Smooth muscle cell (in vitro differentiated cells): ENCODE measurements around the gene SLC38A1. TPM values are rescaled to one million over a fixed set of nuclear protein-coding genes. Genes with fewer than 3 reads are reported as not detected.

Experiments
- DNase-seq: peaks from one replicate; lab custom pipeline; 2025; ENCODE audit not compliant: unreplicated experiment; lab: John Stamatoyannopoulos, UW
- H2AFZ ChIP-seq: fragments of 200-600 bp; sonication (generic); 2 replicates; pipeline ENCODE4 v1.6.0; 2016; ENCODE audit warnings: antibody characterized with exemption, low read depth, mild to moderate bottlenecking
- H3F3A ChIP-seq: fragments of 200-600 bp; sonication (generic); 2 replicates; pipeline ENCODE4 v1.6.0; 2017; ENCODE audit warnings: antibody characterized with exemption, low read depth
- H3K27ac ChIP-seq: fragments of 200-600 bp; sonication (generic); 2 replicates; pipeline ENCODE4 v1.5.1; 2016; ENCODE audit warnings: low read depth, mild to moderate bottlenecking
- H3K27me3 ChIP-seq: fragments of 200-600 bp; sonication (generic); 2 replicates; pipeline ENCODE4 v1.6.1; 2016; ENCODE audit warnings: low read depth, mild to moderate bottlenecking
- H3K36me3 ChIP-seq: fragments of 200-600 bp; sonication (generic); 2 replicates; pipeline ENCODE4 v1.5.1; 2016; ENCODE audit warnings: low read depth
- H3K4me1 ChIP-seq: fragments of 200-600 bp; sonication (generic); 2 replicates; pipeline ENCODE4 v1.5.1; 2016; ENCODE audit warnings: low read depth
- H3K4me2 ChIP-seq: fragments of 200-600 bp; sonication (generic); 2 replicates; pipeline ENCODE4 v1.6.0; 2016; ENCODE audit warnings: mild to moderate bottlenecking
- H3K4me3 ChIP-seq: fragments of 200-600 bp; sonication (generic); 2 replicates; pipeline ENCODE4 v1.5.1; 2016; ENCODE audit warnings: mild to moderate bottlenecking
- H3K79me2 ChIP-seq: fragments of 200-600 bp; sonication (generic); 2 replicates; pipeline ENCODE4 v1.6.0; 2016; ENCODE audit warnings: low read depth, mild to moderate bottlenecking
- H3K9ac ChIP-seq: fragments of 200-600 bp; sonication (generic); 2 replicates; pipeline ENCODE4 v1.6.0; 2016; ENCODE audit warnings: low read depth
- H3K9me3 ChIP-seq: fragments of 200-600 bp; sonication (generic); replicated peaks from 2 replicates; pipeline ENCODE4 v1.5.1; 2016; ENCODE audit warnings: low read depth
- H4K20me1 ChIP-seq: fragments of 200-600 bp; sonication (generic); 2 replicates; pipeline ENCODE4 v1.6.0; 2016; ENCODE audit warnings: low read depth
- WGBS: methylation state at CpG from one replicate; pipeline ENCODE4 v1.1.7; 2016; ENCODE audit warnings: low lambda C conversion rate; 5-methylcytosine and 5-hydroxymethylcytosine counted together
- polyA plus RNA-seq: library from polyadenylated mRNA; unstranded; fragments of >200 nt; fragmentation: Nextera tagmentation; extraction: Ambion mirVana; gene quantifications from 2 replicates; pipeline ENCODE4 v1.2.1, GENCODE V29; 2016
- total RNA-seq: library from RNA; depleted of rRNA; stranded (reverse); fragments of >200 nt; gene quantifications from 2 replicates; pipeline ENCODE4 v1.2.3, GENCODE V29; 2014
- TF ChIP-seq, protein P1 (sequence below): fragments of 200-600 bp; sonication (generic); IDR thresholded peaks from 2 replicates; pipeline ENCODE4 v1.5.1; 2017; ENCODE audit warnings: borderline replicate concordance, mild to moderate bottlenecking, antibody characterized with exemption; ENCODE audit not compliant: insufficient read depth, poor library complexity, severe bottlenecking

Gene SLC38A1
- total RNA-seq: 64.4 and 85.8 TPM in 2 replicates
- polyA plus RNA-seq: 23.5 and 38.5 TPM in 2 replicates

- Histone ChIP-seq H3K79me2 (peaks cover 46% of the 10 kb centered on the region), H3F3A (peaks cover 8% of the 10 kb centered on the region), H4K20me1 (peaks cover 20% of the 10 kb centered on the region), H3K9me3 (no peaks in the 10 kb centered on the region), H3K27me3 (no peaks in the 10 kb centered on the region), H2AFZ (peak within 1 kb of the TSS; percentile 87), H3K36me3 (no peaks in the 10 kb centered on the region), H3K4me2 (peak within 1 kb of the TSS; percentile 90), H3K9ac (peak within 1 kb of the TSS; percentile 83), H3K4me1 (peaks cover 39% of the 10 kb centered on the region), H3K4me3 (peak within 1 kb of the TSS; percentile 80), H3K27ac (peak within 1 kb of the TSS; percentile 81)
- DNase-seq: no peak
- under 1% methylated on average over 60 of the region's 73 CpGs for WGBS
- TF ChIP-seq, protein P1, sequence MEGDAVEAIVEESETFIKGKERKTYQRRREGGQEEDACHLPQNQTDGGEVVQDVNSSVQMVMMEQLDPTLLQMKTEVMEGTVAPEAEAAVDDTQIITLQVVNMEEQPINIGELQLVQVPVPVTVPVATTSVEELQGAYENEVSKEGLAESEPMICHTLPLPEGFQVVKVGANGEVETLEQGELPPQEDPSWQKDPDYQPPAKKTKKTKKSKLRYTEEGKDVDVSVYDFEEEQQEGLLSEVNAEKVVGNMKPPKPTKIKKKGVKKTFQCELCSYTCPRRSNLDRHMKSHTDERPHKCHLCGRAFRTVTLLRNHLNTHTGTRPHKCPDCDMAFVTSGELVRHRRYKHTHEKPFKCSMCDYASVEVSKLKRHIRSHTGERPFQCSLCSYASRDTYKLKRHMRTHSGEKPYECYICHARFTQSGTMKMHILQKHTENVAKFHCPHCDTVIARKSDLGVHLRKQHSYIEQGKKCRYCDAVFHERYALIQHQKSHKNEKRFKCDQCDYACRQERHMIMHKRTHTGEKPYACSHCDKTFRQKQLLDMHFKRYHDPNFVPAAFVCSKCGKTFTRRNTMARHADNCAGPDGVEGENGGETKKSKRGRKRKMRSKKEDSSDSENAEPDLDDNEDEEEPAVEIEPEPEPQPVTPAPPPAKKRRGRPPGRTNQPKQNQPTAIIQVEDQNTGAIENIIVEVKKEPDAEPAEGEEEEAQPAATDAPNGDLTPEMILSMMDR: no peak
These were observed at the start of gene SLC38A1 for GRCh38 chr12:46268583-46269428. TSS of gene SLC38A1 (minus strand) at chr12:46269043. CDS start at chr12:46239800, 29,243 bp downstream.

DNA sequence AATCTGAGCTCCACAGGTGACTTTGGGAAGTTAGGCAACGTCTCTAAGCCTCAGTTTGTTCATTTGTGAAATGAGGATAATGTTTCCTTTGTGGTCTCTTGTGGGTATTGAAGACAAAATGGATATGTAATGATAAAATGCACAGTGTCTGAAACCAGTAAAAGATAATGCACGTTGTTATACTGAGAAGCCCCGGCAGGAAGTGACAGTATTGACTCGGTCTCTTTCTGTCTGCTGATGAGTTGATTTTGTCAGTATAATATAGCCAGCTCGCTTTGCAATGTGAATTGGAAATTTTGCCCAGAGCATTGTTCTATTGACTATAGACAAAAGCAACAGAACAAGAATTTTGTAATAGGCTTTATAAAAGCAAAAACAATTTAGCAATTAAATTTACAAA is 49.2 kb upstream of the SLC38A1 start:
- no peaks in the 10 kb centered on the region for H3K79me2 ChIP-seq
- no peak overlapping the region for H3K4me3 ChIP-seq
- WGBS: 86% methylated on average over 5 of the region's 5 CpGs
- no peak overlapping the region for H3K27ac ChIP-seq
- H3K9me3 ChIP-seq: no peaks in the 10 kb centered on the region
- H3K4me2 ChIP-seq: no peak overlapping the region
- no peak overlapping the region for H3K9ac ChIP-seq
- H2AFZ ChIP-seq: no peak overlapping the region
- no peaks in the 10 kb centered on the region for H3K36me3 ChIP-seq
- H3K27me3 ChIP-seq: no peaks in the 10 kb centered on the region
- DNase-seq: no peak
- peaks cover 8% of the 10 kb centered on the region for H3K4me1 ChIP-seq
- no peaks in the 10 kb centered on the region for H3F3A ChIP-seq
- no peaks in the 10 kb centered on the region for H4K20me1 ChIP-seq
- TF ChIP-seq, protein P1: no peak

DNA sequence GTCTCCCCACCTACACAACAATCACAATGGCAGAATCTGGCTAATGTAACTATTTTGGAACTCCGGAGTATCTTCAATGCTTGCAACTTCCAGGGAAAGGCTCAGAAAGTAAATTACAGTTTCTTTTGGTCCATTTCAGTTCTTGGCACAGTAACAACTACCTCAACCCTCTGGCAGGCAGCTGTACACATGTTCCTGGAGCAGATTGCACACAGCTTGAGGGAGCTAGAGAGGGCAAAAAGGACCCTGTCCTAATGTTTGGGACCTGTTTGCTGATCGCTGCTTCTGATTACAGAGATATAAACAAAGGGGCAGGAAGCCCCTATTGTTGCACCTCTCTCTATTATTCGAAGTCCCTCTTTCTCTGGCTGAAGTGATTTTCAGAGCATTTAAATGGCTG is 35.2 kb upstream of the SLC38A1 start:
- Histone ChIP-seq H3K27me3 (no peaks in the 10 kb centered on the region), H3K4me3 (no peak overlapping the region), H3K27ac (no peak overlapping the region), H2AFZ (no peak overlapping the region), H3F3A (no peaks in the 10 kb centered on the region), H3K79me2 (no peaks in the 10 kb centered on the region), H3K4me2 (no peak overlapping the region), H3K9me3 (no peaks in the 10 kb centered on the region), H3K36me3 (no peaks in the 10 kb centered on the region), H4K20me1 (no peaks in the 10 kb centered on the region), H3K4me1 (no peaks in the 10 kb centered on the region), H3K9ac (no peak overlapping the region)
- 77% methylated on average over 3 of the region's 3 CpGs for WGBS
- TF ChIP-seq, protein P1: no peak
- DNase-seq: no peak
